Sciatic nerve (tissue), 2 donors: ENCODE data around the gene TOX3. TPM values are rescaled to one million over a fixed set of nuclear protein-coding genes. Genes with fewer than 3 reads are reported as not detected.

Source experiments
- ATAC-seq: fragments of 200-7000 bp; cut with Tn5 transposase; one replicate; pipeline ENCODE4 v1.9.1; 2020; ENCODE audit warnings: mild to moderate bottlenecking, moderate library complexity
- DNase-seq: peaks from one replicate; pipeline ENCODE4 v3.0.0-alpha.2; 2020; ENCODE audit warnings: low spot score
- intact Hi-C: fragments of 100-400 bp; cut with DNase I; formaldehyde crosslinking; loops from one replicate; pipeline ENCODE4 v1.14.2; 2022
- total RNA-seq: library from RNA; stranded (reverse); fragmentation: NEBNext Ultra II Directional; extraction: Animal tissue kit (Norgen Biotek cat#: 25700); gene quantifications from one replicate; pipeline ENCODE4 v1.2.1, GENCODE V29; 2021
- donor health status: DM: no; HTN: no; CAD: no.
- donor health status: DM: no; HTN: no; CAD: no.

Gene TOX3
- 0.36 TPM for total RNA-seq

DNA sequence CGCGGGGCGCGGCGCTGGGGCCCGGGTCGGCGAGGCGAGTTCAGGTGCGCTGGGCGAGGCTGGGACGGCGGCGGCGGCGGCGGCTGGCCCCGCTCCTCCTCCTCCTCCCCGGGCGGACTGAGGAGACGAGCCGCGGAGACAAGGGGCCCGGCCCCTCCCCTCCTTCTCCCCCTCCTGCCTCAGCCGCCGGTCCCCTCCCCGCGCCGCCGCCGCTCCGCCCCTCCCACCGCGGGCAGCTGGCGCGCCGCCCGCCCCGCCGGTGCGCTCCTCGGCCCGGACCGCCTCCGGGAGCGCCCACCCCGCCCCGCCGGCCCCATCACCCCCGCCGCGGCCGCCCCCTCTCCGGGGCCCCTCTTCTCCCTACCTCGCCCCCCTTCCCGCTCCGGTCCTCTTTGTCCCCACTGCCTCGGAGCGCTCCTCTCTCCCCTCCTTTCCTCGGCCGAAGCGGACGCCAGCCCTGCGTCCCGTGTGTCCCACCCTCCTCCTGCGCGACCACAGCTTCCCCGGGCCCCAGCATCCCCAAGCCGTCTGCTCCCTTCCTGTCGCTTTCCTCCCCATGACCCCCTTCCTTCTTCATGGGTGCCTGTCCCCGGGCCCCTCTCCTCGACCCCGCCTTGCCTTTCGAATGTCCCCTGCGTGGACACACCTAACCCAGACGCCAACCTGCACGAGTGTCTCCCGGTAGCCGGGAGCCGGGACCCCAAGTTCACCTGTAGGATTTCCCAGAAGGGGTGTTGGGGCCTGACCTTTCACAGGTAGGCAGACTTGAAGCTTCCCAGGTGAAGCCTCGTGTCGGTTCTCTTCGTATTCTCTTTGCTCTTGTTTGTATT is at the start of gene TOX3:
TSS of gene TOX3 (minus strand) at position 140 of the 830 bp plus-strand sequence. CDS start 420 bp downstream, outside the sequence.
- ATAC-seq: no peak

DNA sequence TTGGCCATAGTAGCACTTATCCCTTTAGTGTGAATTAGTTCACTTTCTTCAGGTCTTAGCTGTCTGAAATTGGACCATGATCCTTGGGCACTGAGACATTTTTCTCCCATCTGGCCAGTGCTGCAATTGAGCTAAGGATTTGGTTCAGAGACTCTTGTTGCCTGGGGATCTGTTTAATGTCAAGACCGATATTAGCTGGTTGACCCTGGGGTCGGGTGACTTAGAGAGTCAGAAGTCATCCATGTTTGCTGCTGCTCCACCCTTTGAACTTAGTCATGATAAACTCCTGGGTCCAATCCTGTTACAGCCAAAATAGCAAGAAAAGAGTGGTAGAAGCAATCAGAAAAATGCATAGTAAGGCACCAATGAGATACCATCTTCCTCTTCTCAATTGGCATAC is 45.8 kb upstream of the TOX3 start:
- ATAC-seq: peak; percentile 21
- no peak for DNase-seq
- intact Hi-C loops: no loop called here

More for the DNA sequence above, at the start of gene TOX3:
- no peak for DNase-seq
- intact Hi-C loops: no loop called here

DNA sequence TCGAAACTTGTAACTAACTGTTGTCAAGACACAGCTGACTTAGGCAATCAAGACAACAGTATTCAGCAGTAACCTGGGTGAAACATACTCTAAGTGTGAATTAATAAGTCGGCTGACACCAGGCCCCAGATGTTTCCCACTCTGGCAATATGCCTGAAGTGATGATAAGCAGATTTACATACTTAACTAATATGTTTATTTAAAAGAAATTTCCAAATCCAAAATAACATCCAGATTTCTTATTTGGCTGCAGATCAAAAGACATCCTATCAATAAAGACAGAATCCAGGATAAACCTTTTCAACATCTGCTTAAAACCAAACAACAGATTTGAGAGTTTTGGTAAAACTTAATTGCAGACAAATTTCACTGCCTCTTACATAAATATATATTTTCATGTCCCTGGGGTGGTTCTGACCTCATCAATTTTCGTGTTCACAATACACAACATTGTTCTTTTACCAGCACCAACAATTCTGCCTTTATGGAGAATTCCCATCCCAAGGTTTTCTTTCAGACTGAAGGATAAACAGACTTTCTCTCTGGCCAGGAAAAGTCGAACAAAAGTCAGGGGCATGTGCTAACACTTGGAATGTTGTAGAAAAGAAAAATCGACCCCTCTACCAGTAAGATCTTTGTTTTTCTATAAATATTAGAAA is 45.1 kb upstream of the TOX3 start:
- peak; percentile 86 for ATAC-seq
- intact Hi-C loops: no loop called here
- DNase-seq: no peak

DNA sequence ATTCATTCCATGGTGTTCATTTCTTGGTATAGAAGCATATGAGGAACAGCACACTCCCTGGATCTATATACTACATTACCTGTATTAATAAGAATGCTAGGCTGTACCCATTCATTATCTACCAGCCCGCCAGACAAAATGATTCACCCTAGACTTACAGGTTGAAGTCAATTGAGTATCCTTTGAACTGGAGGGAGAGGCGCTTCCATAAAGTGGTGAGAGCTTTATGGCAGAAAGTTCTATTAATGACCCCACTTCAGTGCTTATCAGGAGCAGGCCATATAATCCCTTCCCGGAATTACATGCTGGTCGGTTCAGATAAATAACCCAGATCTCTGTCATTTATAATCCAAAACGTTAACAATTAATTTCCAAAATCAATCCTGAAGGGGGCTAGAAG is 44.5 kb upstream of the TOX3 start:
- ATAC-seq (peak; percentile 13), DNase-seq (no peak)
- intact Hi-C loops: no loop called here

DNA sequence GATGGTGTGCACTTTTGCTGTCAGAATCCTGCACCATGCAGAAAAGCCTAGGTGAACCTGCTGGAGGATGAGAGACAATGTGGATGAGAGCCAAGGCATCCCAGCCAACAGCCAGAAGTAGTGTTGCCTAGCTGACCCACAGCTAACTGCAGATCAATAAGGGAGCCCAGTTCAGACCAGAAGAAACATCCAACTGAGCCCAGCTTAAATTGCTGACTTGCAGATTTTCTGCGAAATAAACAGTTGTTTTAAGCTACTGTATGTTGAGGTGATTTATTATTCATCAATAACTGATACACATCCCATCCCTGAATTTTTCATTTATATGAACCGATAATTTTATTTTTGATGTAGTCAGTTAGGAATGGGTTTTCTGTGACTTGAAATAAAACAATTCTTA is 39.2 kb upstream of the TOX3 start:
- DNase-seq (no peak), ATAC-seq (no peak)
- intact Hi-C loops: no loop called here

DNA sequence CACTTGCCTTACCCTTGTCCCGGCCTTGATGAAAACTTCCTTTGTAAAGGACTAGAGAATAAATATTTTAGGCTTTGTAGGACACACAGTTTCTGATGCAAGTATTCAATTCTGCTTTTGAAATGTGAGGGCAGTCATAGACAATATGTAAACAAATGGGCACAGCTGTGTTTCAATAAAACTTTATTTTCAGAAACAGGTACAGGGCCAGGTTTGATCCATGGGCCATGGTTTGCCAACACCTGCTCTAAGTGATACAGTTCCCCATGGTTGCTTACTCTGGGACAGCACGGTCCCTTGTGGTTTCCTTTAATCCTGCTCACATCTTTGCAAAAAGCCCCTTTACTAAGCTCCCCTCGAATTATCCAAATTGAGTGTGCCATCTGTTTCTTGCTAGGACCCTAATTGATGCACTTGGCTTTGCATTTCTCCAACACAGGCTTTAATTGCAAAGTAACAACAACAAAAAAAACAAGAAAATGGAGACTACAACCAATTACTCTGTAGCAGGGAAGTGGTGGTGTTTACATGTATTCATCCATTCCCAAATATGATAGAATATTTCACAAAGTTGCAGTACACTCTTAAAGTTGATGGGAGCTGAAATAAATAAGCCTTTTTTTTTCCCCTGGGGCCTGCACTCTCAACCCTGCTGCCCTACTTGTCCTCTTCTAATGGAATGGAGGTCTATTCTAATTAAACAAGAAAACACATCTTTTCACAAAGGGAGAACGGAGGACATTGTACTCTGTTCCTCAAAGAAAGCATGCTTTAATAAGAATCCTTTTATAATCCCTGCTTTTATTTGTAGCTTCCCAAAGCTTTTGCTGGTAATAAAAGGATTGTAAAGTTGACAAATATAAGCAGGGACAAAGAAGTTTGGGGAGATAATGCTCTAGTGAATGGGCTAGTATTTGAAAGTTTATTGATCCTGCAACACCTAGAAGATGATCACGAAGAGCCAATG is 37.7 kb upstream of the TOX3 start:
- ATAC-seq: no peak
- DNase-seq: no peak
- intact Hi-C loops: no loop called here

DNA sequence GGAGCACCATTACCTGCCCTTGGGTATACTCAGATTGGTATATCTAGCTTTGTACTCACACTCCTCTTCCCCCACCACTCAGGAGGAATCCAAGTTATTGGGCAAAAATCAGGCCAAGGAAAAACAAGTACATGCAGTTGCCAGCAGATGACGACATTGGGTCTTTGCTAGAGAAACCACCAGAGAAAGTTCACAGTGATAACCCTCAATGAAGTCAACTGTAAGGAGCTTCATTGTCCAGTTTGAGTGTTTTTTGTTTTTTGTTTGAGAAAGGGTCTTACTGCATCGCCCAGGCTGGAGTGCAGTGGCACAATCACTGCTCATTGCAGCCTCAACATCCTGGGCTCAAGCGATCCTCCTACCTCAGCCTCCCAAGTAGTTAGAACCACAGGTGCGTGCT is 34.6 kb upstream of the TOX3 start:
- no peak for DNase-seq
- intact Hi-C loops: no loop called here
- no peak for ATAC-seq

DNA sequence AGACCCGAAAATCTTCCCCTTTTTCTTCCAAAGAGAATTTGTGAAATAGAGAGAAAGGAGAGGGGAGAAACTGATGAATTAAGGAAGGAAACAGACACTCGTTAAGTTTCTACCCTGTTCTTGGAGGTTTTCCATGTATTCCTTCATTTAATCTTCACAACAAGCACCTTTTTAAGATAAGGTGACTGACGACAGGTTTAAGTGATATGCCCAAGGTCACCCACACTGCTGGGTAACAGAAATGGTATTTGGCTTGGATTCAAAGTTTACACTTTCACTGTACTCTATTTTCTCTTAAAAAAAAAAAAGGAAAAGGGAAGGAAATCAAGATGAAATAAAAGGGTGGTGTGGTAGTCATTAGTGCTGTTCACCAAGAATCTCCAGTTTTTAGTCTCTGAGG is 33.5 kb upstream of the TOX3 start:
- intact Hi-C loops: no loop called here
- ATAC-seq: no peak
- no peak for DNase-seq

DNA sequence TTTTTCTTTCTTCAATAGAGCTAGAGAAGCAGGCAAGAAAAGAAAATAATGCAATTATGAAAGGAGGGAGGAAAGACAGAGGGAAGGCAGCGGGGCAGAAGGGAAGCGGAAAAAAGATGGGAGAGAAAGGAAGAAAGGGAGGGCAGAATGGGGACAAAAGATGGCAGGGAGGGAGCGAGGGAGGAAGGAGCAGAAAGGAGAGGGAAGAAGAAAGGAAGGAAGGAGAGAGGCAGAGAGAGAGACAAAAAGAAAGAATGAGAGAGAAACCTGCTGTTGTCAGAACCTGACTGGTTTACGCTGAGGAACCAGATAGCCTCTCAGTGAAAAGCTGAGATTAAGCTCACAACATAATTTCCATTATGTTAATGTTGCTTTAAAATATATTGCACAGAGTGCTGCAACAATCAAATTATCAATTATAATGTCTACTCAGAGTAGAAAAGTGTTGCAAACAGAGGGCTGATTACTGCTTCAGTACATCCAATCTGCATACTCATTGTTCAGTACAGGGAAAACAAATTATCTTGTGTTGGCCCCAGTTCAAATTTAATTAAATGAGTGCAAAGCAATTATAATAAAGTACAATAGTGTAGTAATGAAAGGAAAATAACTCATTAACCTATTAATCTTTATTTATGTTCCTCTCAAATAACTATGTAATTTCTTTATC is 32.0 kb upstream of the TOX3 start:
- ATAC-seq: no peak
- intact Hi-C loops: no loop called here
- DNase-seq: no peak

DNA sequence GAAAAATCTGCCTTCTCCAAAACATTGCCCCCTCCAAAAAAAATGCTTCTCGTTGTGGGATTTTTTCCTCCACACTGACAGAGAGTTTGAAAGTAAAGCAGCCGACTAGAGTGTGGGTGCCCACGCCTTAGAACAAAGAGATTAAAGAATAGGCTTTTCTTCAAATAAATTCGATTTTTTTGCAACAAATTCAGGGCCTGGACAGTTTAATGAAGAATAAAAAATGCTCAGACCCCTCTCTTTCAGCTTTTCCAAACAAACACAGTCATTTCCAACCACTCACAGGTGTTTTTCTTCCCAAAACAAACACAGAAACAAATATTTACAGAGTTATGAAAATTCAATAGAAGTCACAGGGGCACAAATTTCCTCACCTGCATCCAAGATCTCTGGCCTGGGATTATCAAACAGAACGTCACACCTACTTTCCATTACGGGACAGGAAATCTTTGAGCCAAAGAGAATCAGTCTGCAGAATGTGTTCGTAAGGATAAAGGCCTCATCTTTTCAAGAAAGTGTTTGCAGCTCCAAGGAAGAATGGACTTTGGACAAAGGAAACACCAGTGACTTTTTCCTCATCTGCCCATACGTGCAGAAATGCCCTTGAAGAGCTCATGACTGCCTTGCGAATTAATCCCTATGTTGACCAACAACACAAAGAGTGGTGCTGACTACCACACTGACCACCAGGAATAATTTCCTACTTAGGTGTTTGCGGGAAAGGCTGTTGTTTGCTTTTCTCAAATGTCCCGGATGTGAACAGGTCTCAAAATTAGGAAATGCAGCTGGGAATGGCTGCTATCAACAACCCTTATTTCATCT is 31.3 kb upstream of the TOX3 start:
- no peak for ATAC-seq

DNA sequence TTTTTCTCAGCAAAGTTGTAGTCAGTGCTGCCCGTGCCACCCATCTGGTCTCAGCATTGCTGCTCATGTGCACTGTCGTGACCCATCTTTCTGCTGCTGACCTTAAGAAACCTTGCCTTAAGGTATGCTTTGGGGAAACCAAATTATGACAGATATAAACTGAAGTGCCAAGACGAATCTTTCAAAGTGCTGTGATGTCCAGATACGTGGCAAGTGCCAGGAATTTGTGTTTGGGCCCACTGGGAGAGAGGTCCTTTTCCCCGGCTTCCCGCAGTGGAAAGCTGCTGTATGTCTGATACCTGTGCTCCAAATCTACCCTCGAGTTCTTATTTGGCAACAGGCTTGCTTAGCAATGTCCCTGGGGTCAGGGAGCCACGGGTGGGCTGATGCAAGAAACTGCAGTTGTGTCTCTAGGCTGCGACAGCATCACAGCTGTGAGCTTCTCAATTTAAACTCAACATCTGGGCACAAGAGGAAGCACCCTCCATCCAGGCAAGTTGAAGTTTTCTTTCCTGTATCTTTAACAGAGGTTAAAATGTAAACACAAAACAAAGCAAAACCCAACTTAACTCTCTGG is 30.3 kb upstream of the TOX3 start:
- ATAC-seq (no peak), DNase-seq (no peak)
- intact Hi-C loops: no loop called here

More for the DNA sequence above, 31.3 kb upstream of the TOX3 start:
- intact Hi-C loops: no loop called here
- DNase-seq: no peak

DNA sequence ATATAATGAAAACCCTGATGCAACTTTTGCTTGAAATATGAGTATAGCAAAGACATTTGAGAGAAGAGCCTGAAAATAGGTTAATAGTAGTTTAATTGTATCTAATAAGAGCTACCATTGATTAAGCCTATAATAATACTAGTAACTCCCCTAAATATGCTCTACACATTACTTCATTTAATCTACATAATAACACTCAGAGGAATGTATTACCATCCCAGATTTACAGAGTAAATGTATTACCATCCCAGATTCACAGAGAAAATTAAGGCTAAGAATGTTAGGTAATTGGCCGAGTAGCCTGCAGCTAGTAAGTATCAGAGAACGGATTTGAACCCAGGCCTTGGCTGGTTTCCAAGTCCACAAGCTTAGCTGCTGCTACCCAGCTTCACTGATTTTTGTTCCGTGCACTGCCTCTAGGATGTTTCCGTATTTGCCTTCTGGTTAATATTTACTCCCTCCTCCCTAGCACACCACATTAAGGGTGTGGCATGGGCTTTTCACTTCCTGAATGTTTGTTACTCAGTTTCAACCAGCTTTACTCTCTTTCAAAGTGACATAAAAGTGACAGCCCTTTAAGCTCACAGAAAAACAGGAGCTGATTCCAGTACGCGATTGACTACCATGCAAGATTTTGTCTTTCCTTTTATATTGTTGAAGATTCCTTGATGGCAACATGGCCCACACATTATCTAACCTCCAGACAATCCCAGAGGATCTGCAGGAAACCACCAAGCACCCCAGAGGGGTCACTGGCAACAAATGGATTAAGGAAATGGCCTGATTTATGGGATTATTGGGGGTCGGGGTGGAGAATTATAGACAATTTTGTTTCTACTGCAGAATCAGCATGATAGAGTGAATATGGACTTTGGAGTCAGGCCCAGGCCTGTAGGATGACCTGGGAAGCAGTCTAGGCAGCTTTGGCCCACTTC is 26.7 kb upstream of the TOX3 start:
- DNase-seq (no peak), ATAC-seq (no peak)
- intact Hi-C loops: no loop called here

DNA sequence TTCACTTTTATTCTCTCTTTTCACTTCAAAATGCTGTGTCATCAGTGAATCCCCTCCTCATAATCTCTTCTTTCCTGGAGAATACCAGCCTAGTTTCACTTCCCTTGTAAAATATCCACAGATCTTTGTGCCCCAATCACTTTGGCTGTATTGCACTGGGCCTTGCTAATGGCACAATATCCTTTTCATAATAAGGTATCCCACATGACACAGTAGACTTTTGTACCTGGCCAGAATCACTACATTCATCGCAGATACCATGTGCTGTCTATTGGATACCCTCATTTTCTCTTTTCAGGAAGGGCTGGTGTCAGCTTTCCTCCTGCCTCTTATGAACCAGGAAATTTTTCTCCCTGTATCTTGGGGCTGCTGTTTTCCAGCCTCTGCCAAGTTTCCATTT is 25.7 kb upstream of the TOX3 start:
- ATAC-seq (no peak), DNase-seq (no peak)
- intact Hi-C loops: no loop called here

DNA sequence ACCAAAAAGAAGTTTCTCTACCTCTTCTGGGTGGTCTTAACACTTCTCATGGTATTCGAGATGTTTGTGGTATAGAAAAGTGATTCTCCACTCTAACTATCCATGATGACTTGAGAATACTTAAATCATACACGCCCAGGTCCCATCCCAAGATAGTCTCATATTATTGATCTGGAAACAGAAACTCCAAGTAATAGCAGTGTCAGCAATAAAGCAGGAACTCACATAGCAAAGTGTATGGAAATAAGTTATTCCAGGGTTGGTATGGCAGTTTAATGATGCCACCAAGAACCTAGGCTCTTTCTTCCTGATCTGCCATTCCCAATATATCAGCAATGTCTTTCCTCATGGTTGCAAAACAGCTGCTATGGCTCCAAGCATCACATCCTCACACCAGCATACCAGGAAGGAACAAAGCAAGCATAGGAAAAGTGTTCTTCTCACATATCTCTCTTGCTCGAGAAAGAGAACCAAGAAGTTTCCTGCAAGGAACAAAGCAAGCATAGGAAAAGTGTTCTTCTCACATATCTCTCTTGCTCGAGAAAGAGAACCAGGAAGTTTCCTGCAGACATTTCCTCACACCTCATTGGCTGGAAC is 23.6 kb upstream of the TOX3 start:
- DNase-seq (no peak), ATAC-seq (no peak)
- intact Hi-C loops: no loop called here

DNA sequence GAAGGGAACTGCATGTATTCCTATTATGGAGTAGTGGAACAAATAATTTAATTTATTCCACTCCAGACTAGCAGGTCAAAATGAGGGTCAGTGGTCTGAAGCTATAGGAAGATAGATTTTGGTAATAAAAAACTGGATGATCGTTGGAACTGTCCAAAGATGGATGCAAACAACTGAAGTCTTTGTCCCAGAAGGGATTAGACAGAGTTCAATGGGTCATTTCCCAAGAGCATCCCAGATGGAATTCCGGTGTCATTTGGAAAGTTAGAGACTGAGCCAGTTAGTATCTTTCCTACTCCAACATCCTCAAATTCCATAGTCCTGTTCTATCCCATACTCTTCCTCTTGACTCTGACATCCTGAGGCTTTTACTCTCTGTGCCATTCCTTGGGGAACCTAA is 22.8 kb upstream of the TOX3 start:
- no peak for ATAC-seq
- no peak for DNase-seq
- intact Hi-C loops: no loop called here

DNA sequence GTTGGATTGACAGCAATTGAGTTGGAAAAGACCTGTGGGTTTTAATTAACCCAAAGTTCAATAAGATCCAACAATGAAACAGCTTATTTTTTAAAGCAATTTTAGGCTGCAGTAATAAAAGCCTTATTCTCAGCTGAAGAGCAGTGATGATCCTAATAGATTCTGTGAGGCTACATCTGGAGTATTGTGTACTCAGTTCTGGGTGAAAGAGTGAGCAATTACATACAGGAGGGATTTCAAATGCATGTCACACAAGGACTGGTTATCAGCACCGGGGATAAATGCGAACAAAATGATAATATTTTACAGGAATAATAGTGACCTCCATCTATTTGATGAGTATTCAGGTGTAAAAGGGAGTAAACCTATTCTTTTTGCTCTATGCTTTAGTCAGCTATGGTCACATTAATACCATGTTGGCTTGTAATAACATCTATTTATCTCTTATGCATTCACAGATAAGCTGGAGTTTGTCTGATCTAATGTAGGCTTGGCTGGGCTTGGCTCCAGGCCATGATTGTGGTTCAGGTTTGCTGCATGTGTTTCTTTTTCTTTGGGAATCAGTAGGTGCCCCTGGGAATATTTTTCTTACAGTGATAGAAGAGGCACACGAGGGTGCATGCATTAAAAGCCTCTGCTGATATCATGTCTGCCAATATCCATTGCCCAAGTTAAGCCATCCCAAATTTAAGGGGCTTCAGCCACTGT is 22.2 kb upstream of the TOX3 start:
- DNase-seq (no peak), ATAC-seq (no peak)
- intact Hi-C loops: no loop called here
